HG03045 (cell line): ENCODE data around the gene ANO3.

ENCODE experiments used
- ATAC-seq: cut with Tn5 transposase; IDR thresholded peaks from one replicate; pipeline ENCODE4 v1.9.1; 2021; ENCODE audit warnings: mild to moderate bottlenecking, moderate library complexity; ENCODE audit not compliant: unreplicated experiment

The ANO3 gene

GRCh38 chr11:26700574-26701235, 368.8 kb downstream of the ANO3 start:
- no peak for ATAC-seq

GRCh38 chr11:26702406-26702805, 370.5 kb downstream of the ANO3 start:
- no peak for ATAC-seq

GRCh38 chr11:26703411-26704191, 371.7 kb downstream of the ANO3 start:
- ATAC-seq: no peak

- ATAC-seq: no peak
Observed at GRCh38 chr11:26704249-26704648, 372.3 kb downstream of the ANO3 start.

GRCh38 chr11:26706181-26706580, 374.3 kb downstream of the ANO3 start:
- ATAC-seq: no peak

- no peak for ATAC-seq
Observed at GRCh38 chr11:26708736-26709456, 377.0 kb downstream of the ANO3 start.

GRCh38 chr11:26710489-26710888, 378.6 kb downstream of the ANO3 start:
- no peak for ATAC-seq

- no peak for ATAC-seq
Observed at GRCh38 chr11:26712497-26712896, 380.6 kb downstream of the ANO3 start.
